Epithelial cell of prostate (primary cell): Measurements from ENCODE around the gene TJAP1.
"Not testable (repeated sequence)": the region's sequence is repeated elsewhere in the genome, so short reads cannot be mapped to it uniquely, and the experiment has no call there.

Source experiments
- DNase-seq: peaks from one replicate; pipeline ENCODE4 v3.0.0-alpha.2; 2011; ENCODE audit warnings: low read depth, low spot score
- H3K27ac ChIP-seq: fragments of 450-650 bp; 2 replicates; pipeline ENCODE4 v1.5.1; 2017; ENCODE audit warnings: mild to moderate bottlenecking

The TJAP1 gene

DNA sequence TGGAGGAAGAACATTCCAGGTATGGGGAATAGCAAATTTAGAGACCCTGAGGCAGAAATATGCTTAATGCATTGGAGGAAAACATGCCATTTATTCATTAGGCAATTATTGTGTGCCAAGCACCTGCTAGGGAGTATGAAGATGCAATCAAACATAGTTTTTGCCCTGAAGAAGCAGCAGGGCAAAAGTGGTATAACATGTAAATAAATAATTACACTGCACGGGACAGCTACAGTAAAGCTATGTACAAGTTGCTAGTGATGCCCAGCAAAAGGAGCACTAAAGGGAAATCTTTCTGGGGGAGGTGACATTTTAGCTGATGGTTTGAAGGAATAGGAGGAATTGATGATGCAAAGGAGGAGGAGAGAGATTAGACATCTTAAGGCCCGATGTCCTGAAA is 624 bp upstream of the TJAP1 start:
- no peak for DNase-seq
- peak overlapping the region; percentile 36 for H3K27ac ChIP-seq

DNA sequence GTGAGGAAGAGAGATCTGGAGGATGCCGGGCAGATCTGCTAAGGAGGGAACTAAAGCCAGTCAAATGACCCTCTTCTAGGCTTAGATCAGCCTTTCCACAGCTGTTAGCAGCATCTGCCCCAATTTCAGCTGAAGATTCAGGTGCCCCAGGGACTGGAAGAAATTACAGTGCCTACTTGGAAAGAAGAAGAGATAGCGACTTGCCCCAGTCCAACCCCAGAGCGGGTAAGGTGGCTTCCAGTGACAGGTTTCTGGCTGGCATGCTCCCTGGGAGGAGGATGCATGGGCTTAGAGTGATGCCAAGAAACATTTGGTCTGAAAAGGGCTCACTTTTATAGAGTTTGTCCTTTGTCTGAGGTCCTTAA is 620 bp downstream of the TJAP1 start:
- H3K27ac ChIP-seq = peak overlapping the region; percentile 36
- no peak for DNase-seq

DNA sequence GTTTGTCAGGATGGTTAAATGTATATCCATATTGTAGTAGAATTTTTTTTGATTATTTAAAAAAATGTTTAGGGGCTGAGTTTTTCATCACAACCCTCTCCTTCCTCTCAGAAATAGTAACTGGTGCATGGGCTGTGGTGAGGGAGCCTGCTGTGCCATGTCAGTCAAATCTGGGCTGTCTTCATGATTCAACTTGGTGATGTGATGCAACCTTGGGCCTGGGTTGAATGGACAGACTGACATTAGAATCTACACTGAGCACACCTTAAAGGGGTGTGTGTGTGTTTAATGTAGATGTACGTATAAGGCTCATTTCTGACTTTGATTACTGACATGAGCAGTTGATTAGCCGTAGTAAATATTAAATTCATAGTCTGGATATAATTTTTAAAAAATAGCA is 3.7 kb downstream of the TJAP1 start:
- DNase-seq = peak; percentile 48
- H3K27ac ChIP-seq = peak overlapping the region; percentile 87

DNA sequence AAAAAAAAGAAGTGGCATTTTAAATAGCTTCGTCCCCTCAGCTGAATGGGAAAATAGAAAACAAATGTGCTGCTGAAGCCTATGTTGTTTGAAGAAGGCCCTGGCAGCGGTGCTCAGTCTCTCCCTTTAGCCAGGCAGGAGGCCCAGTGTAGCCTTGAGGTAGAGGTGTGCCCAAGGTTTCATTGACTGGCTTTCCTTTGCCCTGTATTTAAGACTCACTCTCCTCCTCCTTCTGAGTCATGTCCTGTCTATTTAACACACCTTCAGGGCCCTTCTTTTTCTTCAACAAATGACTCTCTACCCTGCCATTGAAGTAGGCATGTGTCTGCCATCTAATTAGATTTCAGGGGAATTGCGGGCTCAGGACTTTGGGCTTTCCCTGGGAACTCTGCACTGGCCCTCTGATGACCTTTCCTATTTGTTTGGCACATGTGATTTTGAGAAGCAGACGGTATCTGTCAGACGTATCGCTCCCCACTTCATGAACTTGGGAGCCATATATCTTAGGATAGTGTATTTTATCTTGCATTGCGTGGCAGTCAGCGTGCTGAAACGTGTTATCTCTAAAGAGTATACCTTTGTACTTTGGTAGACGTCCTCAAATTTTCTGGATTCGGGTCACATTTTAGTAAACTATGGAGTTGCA is 4.3 kb downstream of the TJAP1 start:
- peak overlapping the region; percentile 87 for H3K27ac ChIP-seq

DNA sequence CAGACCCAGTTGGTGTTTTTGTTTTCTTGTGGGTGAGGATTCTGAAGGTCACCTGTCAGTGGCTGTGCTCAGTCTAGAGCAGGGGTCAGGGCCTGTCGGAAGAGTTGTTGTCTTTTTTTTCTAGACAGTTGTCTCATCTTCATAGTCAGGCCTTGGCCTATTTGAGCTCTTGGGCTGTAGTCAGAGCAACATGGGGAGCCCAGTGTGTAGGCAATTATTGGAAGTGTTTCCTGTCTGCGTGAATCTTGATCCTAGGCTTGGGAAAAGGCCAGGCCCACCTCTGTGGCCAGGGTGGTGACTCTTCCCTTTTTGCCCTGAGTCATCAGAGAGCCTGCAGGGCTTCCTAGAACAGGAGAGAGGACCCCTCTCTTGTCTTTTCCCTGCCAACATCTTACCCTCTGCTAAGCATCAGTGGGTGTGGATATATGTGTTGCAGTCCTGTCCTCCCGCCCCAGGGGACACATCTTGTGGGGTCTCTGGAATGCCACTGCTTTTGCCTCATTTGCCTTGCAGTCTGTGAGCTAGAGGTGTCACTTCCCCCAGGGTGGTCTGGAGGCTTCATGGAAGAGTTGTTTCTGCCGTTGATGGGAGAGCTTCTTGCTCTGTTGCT is 11.4 kb downstream of the TJAP1 start:
- DNase-seq = no peak
- H3K27ac ChIP-seq = no peak overlapping the region

More for the DNA sequence above, 4.3 kb downstream of the TJAP1 start:
- DNase-seq = peak; percentile 74

DNA sequence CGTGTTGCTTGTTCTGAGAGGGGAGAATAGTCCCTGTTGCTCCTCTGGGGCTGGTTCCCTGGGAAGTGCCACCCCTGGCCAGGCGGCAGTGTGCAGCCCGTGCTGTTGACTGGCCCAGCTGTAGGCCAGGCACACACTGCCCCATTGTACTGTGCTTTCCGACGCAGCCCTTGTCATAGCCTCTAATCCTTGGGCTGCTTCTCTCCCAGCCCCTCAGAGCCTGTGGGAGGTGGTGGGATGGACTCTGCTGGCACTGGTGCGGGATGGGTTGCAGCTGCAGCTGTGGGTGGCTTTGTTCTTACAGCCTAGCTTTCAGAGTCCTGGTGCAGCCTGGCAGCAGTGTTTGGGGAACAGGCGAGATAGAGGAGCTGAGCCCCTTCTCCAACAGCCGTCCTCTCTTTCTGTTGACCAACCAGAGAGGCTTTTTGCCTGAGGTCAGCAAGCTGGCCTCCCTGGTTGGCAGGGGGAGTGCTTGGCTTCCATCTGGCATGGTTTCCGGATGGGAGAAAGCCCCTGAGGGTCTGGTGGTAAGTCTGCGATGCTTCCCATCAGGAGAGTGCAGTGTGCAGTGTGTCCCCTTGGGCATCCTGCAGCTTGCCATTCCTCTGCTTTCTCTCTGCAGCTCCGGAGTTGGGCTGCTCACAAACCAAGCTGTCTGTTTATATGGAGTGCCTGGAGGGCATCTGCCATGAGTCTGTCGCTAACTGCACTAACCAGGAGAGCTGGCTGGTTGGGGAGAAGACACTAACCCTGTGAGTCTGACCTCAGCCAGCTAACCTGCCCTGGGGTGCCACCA is 12.1 kb downstream of the TJAP1 start:
- no peak for DNase-seq
- H3K27ac ChIP-seq = no peak overlapping the region

DNA sequence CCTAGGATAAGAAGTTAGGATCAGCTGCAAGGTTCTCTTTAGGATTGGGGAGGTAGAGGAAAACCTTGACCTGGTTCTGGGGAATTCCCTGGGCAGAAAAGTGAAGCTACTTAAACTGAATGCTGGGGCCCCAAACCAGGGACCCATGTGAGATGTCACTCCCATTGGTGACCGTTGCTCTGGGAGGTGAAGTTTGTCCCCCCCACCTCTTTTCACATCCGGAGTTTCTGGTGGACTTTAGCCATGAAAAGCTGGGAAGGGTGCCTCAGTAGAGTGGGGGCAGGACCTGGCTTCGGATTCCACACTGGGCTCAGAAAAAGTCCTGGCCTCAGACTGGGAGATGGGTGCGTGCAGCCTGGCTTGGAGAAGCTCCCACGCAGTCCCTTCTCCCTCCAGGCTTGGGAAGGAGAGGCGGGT is 13.2 kb downstream of the TJAP1 start:
- DNase-seq = no peak
- H3K27ac ChIP-seq = no peak overlapping the region

DNA sequence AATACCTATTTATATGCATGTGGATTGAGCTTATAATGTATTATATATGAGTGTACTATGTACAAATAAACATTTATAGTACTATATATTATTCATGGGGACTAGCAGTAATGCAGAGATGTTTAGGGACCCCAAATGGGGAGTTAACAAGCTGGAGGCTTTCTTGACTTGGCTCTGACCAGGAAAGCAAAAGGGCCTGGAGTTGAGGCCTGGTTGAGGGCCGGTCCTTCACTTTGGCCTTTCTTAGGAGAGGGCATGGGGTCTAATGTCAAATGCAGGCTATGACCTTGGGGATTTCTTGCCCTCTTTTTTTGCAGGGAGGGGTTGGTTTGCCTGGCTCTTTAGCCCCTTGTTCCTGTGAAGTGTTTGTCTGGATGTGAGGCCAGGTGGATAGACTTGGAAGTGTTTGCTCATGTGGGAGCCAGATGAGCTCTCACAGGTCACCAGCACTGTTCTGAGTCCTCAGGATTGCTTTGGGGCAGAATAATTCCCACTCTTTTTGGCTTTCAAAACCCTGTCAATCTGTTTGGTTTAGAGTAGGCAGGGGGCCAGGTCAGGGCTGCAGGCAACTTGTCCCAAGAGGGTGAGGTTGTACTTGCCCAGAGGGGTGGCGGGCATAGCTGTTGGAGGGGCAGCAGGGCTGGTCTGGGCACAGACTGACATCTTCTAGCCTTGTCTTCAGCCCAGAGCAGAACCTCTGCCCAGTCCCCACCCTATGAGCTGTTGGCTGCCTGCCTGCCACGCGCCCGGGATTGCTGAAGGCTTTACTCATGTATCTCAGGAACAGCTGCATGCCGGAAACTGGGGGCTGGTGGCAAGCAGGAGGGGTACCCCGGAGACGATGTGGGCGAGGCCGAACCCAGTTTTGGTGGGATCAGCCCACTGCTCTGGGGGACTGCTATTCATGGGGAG is 14.6 kb downstream of the TJAP1 start:
- peak overlapping the region; percentile 49 for H3K27ac ChIP-seq
- DNase-seq = no peak

DNA sequence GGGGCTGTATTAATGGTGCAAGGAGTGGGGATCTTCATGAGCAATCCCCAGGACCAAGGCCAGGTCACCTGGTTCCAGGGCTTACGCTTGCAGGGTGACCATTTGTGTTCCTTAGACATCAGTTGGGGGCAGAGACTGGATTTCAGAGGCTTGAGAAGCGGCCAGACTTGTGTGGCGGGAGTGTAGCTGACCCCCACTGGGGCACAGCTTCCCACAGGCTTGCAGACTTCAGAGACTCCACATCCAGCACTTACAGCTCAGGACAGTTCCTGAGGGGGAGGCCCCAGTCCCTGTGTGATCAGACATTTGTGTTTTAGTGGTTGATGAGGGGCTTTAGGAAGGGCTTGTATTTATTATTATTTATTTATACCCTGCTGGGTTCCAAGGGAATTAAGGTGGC is 15.3 kb downstream of the TJAP1 start:
- no peak for DNase-seq
- peak overlapping the region; percentile 49 for H3K27ac ChIP-seq

DNA sequence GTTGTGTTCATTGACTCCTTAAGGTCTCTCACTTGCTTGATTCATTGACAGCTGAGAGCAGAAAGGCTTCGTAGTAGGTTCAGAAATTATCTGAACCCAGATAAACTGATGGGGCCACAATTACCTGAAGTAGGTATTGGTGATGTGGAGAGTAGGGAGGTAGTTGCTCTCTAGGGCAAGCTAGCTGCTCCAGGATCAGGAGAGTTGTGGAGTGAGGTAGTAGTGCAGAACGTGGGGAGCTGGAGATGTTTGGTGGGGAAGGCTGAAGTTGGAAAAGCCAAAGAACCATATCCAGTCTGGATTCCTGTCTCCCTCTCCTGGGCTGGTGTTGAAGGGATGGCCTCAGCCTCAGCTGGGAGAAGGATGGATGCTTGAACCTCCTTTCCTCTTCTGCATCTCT is 15.9 kb downstream of the TJAP1 start:
- no peak for DNase-seq
- peak overlapping the region; percentile 90 for H3K27ac ChIP-seq

DNA sequence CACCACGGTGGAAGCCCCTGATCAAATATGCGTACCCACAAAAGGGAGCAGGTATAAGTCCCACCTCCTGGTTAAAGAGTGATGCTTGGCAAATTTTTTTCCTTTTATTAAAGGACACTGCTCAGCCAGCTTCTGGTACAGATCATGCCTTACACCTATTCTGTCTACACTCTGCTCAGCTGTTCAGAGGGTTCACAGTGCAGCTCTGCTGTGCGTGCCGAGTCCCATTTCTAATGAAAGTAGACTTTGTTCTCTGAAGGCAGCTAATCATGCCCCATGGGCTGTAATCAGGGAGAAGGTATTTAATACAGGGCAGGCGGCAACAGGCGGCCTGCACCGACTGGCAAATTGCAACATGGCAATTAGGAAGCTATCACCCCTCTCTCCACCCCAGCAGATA is 16.5 kb downstream of the TJAP1 start:
- peak overlapping the region; percentile 90 for H3K27ac ChIP-seq
- no peak for DNase-seq

DNA sequence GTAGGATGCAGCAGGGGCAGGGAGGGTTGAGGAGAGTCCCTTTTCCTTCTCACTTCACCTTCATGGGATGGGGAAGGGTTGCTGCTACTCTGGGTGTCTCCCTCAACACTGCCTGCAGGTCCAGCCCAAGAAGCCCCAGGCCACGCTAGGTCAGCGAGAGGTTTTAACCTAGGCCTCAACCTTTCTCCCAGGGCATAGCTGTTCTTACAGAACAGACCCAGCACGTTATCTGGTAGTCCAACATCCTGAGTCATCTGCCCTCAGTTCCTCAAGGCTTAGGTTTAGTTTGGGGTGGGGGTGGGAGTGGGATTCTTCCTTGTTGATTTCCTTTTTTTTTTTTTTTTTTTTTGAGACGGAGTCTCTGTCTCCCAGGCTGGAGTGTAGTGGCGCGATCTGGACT is 17.0 kb downstream of the TJAP1 start:
- H3K27ac ChIP-seq = peak overlapping the region; percentile 90
- DNase-seq = no peak

DNA sequence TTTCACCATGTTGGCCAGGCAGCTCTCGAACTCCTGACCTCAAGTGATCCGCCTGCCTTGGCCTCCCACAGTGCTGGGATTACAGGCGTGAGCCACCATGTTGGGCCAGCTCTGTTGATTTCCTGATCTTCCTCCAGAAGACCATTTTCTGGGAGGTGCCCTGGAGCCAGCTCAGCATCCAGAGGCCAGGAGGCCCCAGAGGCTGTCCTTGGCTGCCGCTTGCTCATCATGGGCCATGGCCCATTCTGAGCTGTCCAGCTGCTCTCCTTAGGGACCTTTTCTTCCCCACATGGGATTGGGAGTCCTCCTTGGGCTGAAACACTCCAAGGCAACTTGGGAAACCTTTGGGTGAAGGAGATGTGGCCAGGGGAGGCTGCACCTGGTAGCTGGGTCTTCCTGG is 17.4 kb downstream of the TJAP1 start:
- peak overlapping the region; percentile 90 for H3K27ac ChIP-seq
- DNase-seq = no peak

DNA sequence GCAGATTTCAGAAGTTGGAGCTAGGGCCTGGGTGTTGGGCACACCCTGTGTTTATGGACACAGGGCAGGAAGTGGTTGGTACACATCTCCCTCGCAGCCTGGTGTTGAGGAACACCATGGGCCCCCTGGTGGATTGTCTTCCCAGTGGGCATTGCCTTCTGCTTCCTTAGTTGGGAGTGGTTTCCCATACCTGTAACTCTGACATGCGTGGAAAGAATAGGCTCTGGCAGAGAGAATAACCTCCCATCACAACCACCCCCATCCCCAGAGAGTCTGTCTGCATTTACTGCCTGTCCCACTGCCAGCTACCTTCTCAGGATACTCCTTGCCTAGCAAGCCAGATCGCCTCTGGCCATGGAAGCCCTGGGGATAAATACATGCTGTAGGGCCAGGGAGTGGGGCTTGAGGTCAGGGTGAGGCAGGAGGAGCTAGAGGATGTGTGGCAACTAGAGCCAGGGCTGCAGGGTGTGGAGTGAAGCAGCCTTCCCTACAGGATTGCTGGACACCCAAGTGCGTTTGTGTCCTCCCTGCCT is 18.1 kb downstream of the TJAP1 start:
- no peak for DNase-seq
- H3K27ac ChIP-seq = peak overlapping the region; percentile 90

DNA sequence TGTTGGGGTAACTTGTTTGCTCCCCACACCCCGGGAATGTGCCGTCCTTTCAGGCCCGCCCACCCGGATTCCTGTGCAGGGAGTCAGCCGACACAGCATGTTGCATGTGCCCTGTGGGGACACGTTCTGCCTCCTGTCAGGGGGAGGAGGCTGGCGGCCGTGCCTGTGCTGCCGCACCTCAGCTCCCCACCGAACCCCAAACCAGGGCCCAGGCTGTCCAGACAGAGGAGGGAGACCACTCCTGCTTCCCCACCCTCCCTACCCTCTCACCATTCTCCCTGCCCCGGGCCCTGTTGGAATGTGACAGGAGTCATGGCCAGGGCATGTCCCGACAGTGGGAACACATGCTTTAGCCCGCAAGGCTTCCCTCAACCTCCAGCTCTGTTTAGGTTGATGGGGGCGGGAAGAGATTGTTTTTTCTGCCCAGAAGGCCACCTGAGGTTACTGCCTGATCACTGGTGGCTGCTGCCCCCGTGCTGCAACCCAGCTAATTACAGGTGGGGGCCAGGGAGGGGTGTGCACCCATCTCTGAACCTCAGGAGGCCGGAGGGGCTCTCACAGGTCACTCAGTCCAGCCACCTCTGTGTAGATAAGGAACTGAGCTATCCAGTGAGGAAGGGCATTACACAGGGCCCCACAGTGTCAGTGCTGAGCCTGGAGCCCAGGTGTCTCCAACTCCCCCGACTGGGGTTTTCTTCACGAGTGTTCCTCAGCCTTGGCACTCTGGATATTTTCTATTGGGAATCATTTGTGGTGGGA is 19.2 kb downstream of the TJAP1 start:
- peak overlapping the region; percentile 90 for H3K27ac ChIP-seq
- DNase-seq = peak; percentile 79

DNA sequence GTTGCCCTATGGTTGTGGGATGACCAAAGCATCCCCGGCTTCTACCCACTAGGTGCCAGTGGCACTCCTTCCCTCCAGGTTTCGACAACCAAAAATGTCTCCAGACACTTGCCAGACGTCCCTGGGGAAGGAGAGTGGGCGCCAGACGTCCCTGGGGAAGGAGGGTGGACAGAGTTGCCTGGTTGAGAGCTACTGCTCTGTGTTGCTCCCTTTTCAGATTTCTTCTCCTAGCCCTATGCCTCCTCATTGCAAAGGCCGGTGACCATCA is 19.7 kb downstream of the TJAP1 start:
- peak overlapping the region; percentile 90 for H3K27ac ChIP-seq
- no peak for DNase-seq

DNA sequence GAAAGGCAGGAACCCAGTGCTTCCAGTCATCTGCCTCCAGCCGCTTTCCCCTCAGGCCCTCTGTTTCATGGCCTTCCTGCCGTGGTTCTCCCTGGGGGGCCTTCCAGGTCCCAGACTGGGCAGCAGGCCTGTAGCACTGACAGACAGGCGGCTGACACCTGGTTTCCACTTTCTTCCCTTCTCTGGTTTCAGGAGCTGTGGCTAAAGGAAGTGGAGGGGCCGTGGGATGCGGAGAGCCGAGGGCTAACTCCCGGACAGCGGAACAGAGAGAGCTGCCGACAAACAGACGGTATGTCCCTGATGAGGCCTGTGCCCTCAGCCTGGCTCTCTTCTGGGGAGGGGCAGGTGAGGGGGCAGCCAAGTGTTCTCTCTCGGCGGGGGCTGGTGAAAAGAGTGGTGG is 20.3 kb downstream of the TJAP1 start:
- DNase-seq = no peak
- no peak overlapping the region for H3K27ac ChIP-seq

DNA sequence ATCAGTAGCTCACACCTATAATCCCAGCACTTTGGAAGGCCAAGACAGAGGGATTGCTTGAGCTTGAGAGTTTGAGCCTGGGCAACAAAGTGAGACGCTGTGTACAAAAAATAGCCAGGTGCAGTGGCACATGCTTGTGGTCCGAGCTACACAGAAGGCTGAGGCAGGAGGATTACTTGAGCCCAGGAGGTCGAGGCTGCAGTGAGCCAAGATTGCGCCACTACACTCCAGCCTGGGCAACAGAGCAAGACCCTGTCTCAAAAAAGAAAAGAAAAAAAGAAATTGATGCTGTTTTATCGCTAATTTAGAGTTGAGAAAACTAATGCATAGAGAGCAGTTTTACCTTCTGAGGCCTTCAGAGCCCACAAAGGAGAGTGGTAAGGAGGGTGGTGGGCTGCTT is 20.9 kb downstream of the TJAP1 start:
- not testable (repeated sequence) for DNase-seq, H3K27ac ChIP-seq

DNA sequence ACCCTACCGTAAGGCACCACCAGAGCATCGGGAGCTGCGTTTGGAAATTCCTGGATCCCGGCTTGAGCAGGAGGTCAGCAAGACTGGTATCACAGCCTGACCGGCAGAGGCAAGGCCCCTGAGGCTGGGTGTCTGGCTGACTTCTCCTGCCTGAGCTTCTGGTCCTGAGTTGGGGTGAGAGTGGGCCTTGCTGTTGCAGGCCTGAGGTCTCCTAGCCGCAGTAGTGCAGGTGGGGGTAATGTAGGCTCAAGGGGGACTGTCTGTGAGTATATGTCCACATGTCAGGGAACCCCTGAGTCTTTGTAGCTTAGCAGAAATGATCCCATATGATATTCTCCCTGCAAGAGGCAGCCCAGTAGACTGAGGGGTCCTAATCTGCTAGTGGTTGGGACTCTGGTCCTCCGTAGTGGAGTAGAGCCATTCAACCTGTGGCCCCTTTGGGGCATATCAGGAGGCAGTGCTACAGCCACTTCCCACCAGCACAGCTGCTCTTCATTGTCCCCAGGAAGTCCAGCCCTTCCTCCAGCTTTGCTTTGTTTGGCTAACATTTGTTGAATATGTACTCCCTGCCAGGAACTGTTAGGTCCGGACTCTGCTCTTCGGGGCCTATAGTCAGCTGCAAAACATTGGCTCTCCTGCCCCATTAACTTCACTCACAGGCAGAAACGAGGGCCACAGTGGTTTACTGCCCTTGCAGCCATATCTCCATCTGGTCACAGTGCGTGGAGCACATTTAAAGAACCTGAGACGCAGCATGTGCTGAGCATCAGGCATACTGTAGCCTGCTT is 21.9 kb downstream of the TJAP1 start:
- DNase-seq = no peak
- H3K27ac ChIP-seq = no peak overlapping the region
